ENCODE results near the gene SURF2.
A peak's percentile ranks its signal among the peaks of the same experiment; 100 is the strongest.

SURF2 gene

GRCh38 chr9:133339641-133340040, 16.7 kb upstream of the SURF2 start:
- DNase-seq: no peak

GRCh38 chr9:133340256-133340655, 16.1 kb upstream of the SURF2 start:
- no peak for DNase-seq

GRCh38 chr9:133340916-133341315, 15.4 kb upstream of the SURF2 start:
- no peak for DNase-seq

GRCh38 chr9:133341369-133342068, 14.8 kb upstream of the SURF2 start:
- DNase-seq: no peak

GRCh38 chr9:133342069-133342406, 14.3 kb upstream of the SURF2 start:
- no peak for DNase-seq

- no peak for DNase-seq
Measured at GRCh38 chr9:133342570-133342969, 13.8 kb upstream of the SURF2 start.

- DNase-seq: no peak
Measured at GRCh38 chr9:133344071-133344470, 12.3 kb upstream of the SURF2 start.

- no peak for DNase-seq
Measured at GRCh38 chr9:133344979-133345378, 11.4 kb upstream of the SURF2 start.

GRCh38 chr9:133345596-133345995, 10.8 kb upstream of the SURF2 start:
- no peak for DNase-seq

- DNase-seq: no peak
Measured at GRCh38 chr9:133346021-133346785, 10.1 kb upstream of the SURF2 start.

- peak; percentile 67 for DNase-seq
Measured at GRCh38 chr9:133347515-133347984, 8.8 kb upstream of the SURF2 start.

- peak; percentile 97 for DNase-seq
Measured at GRCh38 chr9:133347985-133348717, 8.2 kb upstream of the SURF2 start, which contains the start of the genes MED22 and RPL7A. Gene MED22, minus strand, starts transcription at chr9:133348131. Its CDS starts 1,469 bp downstream, at chr9:133346662. Gene RPL7A, plus strand, starts transcription at chr9:133348218. Its CDS starts 26 bp downstream, at chr9:133348244.

- DNase-seq: no peak
Measured at GRCh38 chr9:133348718-133349573, 7.4 kb upstream of the SURF2 start.

- DNase-seq: no peak
Measured at GRCh38 chr9:133349965-133350616, 6.3 kb upstream of the SURF2 start.

- no peak for DNase-seq
Measured at GRCh38 chr9:133351526-133351907, 4.8 kb upstream of the SURF2 start.

GRCh38 chr9:133351908-133352634, 4.3 kb upstream of the SURF2 start:
- DNase-seq: peak; percentile 82

- DNase-seq: no peak
Measured at GRCh38 chr9:133352635-133353340, 3.6 kb upstream of the SURF2 start.

GRCh38 chr9:133353548-133353947, 2.8 kb upstream of the SURF2 start:
- no peak for DNase-seq

- no peak for DNase-seq
Measured at GRCh38 chr9:133354766-133355165, 1.6 kb upstream of the SURF2 start.

GRCh38 chr9:133355881-133356357, 431 bp upstream of the SURF2 start:
- DNase-seq: peak; percentile 43

All from OCI-M1 (cell line).